Colonic mucosa (tissue), 4 donors: ENCODE results near the gene ELMO1. TPM values are rescaled to one million over a fixed set of nuclear protein-coding genes. Genes with fewer than 3 reads are reported as not detected.

Experiments
- DNase-seq: peaks from one replicate; pipeline ENCODE4 v3.0.0-alpha.2; 2020
- H3K27ac ChIP-seq: fragments of 200-600 bp; one replicate; pipeline ENCODE4 v1.8.0; 2021
- H3K27me3 ChIP-seq: fragments of 200-600 bp; one replicate; pipeline ENCODE4 v1.8.0; 2021
- H3K36me3 ChIP-seq: fragments of 200-600 bp; one replicate; pipeline ENCODE4 v1.8.0; 2021
- H3K4me1 ChIP-seq: fragments of 200-600 bp; one replicate; pipeline ENCODE4 v1.8.0; 2021; ENCODE audit warnings: mild to moderate bottlenecking
- H3K4me3 ChIP-seq: fragments of 200-600 bp; one replicate; pipeline ENCODE4 v1.8.0; 2021
- H3K9ac ChIP-seq, 2 donors: one replicate each; pipeline ENCODE4 v1.7.0; 2013; ENCODE audit warnings: control low read depth in 2 of 2, low read depth in 2 of 2, low read length in 2 of 2
- H3K9me3 ChIP-seq: fragments of 200-600 bp; one replicate; pipeline ENCODE4 v1.8.0; 2021
- intact Hi-C: fragments of 100-400 bp; cut with DNase I; formaldehyde crosslinking; loops from one replicate; pipeline ENCODE4 v1.14.1; 2022
- total RNA-seq, 2 donors: library from RNA; stranded (reverse); fragmentation: NEBNext Ultra II Directional in 1 of 2; extraction: Animal tissue kit (Norgen Biotek cat#: 25700) in 1 of 2; gene quantifications; one replicate each; pipeline ENCODE4 v1.2.1, GENCODE V29; 2021
- TF ChIP-seq, protein P1 (sequence below): fragments of 200-600 bp; IDR thresholded peaks from one replicate; pipeline ENCODE4 v1.8.0; 2022; ENCODE audit warnings: antibody characterized with exemption, mild to moderate bottlenecking
- donor health status: healthy.
- donor health status: DM: no; HTN: no; CAD: no.
- donor health status: DM: no; HTN: no; CAD: no.

The ELMO1 gene
- total RNA-seq, 2 donors from 2014 or later, result 4.2 to 4.7 TPM

DNA sequence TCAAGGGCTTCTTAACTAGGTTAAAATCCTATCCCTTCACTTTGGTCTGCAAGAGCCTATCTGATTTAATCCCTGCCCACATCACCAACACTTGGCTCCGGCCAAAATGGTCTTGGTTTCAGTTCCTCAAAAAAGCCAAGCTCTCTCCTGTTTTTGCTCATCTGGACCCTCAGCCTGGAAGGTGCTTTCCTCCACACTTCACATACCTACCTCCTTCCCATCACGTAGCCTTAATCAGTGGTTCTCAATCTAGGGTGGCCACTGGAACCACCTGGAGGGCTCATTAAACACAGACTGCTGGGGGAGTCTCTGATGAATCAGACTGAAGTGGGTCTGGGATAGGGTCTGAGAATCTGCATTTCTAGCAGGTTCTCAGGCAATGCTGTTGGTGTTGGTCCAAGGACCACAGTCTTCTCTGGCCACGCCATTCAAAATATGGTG, 497.4 kb downstream of the ELMO1 start:
- Histone ChIP-seq H3K4me1 (no peaks in the 10 kb centered on the region), H3K4me3 (no peak overlapping the region), H3K9ac (no peak overlapping the region), H3K27me3 (no peaks in the 10 kb centered on the region), H3K36me3 (no peaks in the 10 kb centered on the region), H3K27ac (no peak overlapping the region), H3K9me3 (no peaks in the 10 kb centered on the region)
- DNase-seq, result no peak
- intact Hi-C loops, result no loop called here
- TF ChIP-seq, protein P1, sequence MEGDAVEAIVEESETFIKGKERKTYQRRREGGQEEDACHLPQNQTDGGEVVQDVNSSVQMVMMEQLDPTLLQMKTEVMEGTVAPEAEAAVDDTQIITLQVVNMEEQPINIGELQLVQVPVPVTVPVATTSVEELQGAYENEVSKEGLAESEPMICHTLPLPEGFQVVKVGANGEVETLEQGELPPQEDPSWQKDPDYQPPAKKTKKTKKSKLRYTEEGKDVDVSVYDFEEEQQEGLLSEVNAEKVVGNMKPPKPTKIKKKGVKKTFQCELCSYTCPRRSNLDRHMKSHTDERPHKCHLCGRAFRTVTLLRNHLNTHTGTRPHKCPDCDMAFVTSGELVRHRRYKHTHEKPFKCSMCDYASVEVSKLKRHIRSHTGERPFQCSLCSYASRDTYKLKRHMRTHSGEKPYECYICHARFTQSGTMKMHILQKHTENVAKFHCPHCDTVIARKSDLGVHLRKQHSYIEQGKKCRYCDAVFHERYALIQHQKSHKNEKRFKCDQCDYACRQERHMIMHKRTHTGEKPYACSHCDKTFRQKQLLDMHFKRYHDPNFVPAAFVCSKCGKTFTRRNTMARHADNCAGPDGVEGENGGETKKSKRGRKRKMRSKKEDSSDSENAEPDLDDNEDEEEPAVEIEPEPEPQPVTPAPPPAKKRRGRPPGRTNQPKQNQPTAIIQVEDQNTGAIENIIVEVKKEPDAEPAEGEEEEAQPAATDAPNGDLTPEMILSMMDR, result no peak

DNA sequence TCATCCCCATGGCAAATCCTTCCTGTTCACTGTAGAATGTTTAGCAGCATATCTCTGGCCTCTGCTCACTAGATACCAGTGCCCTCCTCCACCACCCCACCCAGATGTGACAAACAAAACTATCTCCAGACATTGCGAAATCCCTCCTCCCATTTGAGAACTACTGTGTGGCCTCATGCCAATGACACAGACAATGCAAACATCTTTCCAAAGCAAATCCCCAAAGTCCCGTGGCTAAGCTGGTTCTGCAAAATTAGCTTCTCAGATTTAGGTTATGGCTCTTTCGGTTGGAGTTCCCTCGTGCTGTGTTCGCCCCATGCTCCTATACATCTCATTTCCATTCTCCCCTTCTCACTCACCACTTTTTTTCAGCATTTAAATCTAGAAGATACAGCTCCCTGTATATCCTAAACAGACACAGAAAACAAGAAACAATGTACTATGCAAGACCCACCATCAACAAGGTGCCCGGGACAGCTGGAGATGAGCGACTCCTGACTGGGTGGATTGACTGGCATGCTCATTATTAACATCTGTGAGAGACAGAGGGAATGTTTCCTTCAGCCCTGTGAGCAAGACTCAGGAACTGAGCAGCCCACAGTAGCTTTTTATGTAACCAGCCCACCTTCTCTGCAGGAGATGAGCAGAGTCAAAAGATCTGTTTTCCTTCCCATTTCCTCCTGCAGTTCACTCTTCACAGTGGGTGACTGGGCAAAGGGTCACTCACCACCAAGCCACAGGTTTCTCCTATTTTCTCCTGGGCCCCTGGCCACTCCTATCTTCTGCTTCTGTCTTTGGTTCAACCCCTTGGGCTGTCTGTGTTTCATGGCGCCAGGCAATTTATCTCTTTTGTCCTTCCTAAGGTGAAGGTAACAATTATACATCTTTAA, 498.7 kb downstream of the ELMO1 start:
- Histone ChIP-seq H3K9ac (no peak overlapping the region), H3K27me3 (no peaks in the 10 kb centered on the region), H3K4me3 (no peak overlapping the region), H3K9me3 (no peaks in the 10 kb centered on the region), H3K4me1 (no peaks in the 10 kb centered on the region), H3K27ac (no peak overlapping the region), H3K36me3 (no peaks in the 10 kb centered on the region)
- intact Hi-C loops, result no loop called here
- TF ChIP-seq, protein P1, result no peak
- peak; percentile 50 for DNase-seq

DNA sequence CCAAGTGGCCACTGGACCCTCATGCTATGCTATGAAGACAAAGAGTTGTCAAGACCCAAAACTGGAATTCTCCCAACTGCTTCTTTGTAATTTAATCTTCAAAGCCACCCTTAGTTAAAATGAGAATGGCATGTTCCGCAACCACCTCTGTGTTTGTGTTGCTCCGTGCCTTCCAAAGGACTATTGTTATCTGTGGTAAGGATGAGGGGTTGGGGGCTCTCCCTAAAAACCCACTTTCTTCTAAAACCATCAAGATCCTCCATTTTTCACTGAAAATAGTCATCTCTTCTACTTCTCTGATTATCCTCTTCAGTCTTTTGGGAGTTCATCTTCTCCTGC, 502.3 kb downstream of the ELMO1 start:
- H3K9me3 ChIP-seq, result no peaks in the 10 kb centered on the region
- no peaks in the 10 kb centered on the region for H3K36me3 ChIP-seq
- TF ChIP-seq, protein P1, result no peak
- no peak overlapping the region for H3K27ac ChIP-seq
- no peak for DNase-seq
- H3K27me3 ChIP-seq, result no peaks in the 10 kb centered on the region
- intact Hi-C loops, result no loop called here
- H3K4me3 ChIP-seq, result no peak overlapping the region
- H3K9ac ChIP-seq, result no peak overlapping the region
- H3K4me1 ChIP-seq, result no peaks in the 10 kb centered on the region

DNA sequence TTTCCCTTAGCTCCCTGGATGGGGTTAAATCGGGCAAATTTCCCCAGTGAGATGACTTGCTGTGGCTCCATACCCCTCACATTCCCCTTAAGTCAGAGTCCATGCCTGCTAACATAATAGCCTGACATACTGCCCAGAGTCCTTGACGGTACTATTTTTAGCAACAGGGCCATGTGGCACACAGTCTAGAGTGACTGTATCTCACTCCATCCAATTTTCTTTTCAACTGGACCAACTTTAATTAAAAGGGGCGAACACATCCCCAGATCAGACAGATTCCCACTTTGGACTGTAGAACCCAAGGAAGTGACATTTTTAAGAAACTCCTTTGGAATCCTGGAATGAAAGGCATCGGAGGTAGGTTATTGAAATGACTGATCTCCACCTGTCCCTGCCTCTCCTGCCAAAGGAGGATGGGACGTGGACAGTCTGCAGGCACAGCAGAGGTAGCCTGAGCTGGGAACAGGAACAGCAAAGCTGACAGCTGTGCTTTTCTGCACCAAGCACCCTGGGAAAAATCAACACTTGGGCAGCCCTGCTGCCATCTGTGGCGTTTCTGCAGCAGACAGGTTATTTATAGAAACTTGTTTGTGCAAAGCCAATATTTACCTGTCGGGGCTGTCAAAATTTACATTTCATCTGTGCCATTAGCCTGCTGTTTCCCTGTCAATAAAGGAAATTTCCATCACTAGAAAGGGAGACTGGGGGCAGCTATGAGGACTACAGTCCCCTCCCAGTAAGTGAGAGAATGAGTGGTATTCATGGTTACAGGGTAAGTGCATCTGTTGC, 502.9 kb downstream of the ELMO1 start:
- Histone ChIP-seq H3K27me3 (no peaks in the 10 kb centered on the region), H3K27ac (peak overlapping the region; percentile 41), H3K9ac (no peak overlapping the region), H3K4me1 (no peaks in the 10 kb centered on the region), H3K9me3 (no peaks in the 10 kb centered on the region), H3K36me3 (no peaks in the 10 kb centered on the region), H3K4me3 (no peak overlapping the region)
- intact Hi-C loops, result no loop called here
- DNase-seq, result peak; percentile 45
- TF ChIP-seq, protein P1, result no peak

DNA sequence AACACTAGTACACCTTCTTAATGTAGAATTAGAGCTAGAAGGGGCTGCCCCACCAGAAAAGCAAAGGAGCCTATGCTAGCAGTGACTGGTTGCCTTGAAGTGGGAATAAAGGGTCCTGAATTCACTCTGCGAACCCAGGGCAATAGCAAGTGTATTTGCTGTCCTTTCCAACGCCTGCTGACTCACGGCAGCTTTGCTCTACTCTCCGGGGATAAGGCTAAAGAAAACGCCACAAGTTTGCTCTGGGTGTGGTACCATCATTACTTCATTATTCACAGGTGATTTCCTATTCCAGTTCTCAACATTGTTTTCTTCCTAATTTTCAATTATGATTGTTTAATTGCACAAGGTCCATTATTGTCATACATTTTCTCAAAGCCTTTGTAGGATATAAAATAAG, 503.8 kb downstream of the ELMO1 start:
- Histone ChIP-seq H3K9ac (no peak overlapping the region), H3K9me3 (no peaks in the 10 kb centered on the region), H3K36me3 (no peaks in the 10 kb centered on the region), H3K27ac (peak overlapping the region; percentile 41), H3K4me3 (no peak overlapping the region), H3K27me3 (no peaks in the 10 kb centered on the region), H3K4me1 (no peaks in the 10 kb centered on the region)
- intact Hi-C loops, result no loop called here
- DNase-seq, result no peak
- TF ChIP-seq, protein P1, result no peak
